ENCODE results near the gene ANKK1. TPM values are rescaled to one million over a fixed set of nuclear protein-coding genes. Genes with fewer than 3 reads are reported as not detected.

ANKK1 gene
- total RNA-seq, 2 experiments from 2014 or later: 1.9 to 2.4 TPM

DNA sequence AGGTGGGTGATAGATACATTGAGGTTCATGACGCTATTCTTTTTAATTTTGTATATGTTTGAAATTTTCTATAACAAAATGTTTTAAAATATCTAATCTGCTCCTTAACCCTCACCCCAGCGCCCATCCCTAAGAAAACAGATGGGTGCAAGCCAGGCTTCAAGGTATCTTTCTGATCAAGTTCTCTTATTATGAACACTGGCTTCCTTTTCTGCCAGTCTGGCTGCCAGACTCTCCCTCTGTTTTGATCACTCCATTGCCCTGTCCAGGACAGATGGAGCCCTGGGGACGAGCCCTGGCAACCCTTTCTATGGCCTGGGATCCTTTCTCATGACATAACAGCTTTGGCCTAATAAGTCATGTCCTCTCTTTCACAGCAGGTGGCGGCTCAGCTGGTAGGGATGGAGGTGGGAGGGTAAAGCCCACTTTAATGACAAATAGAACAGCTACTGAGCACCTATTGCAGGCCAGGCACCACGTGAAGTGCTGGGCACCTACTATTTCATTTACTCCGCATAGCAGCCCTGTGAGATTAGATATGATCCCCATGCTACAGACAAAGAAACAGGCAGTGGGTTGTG lies 49.2 kb downstream of the ANKK1 start:
- Mint-ChIP-seq H3K4me3 (no peak overlapping the region), H3K36me3 (no peaks in the 10 kb centered on the region), H3K9me3 (no peaks in the 10 kb centered on the region), H3K4me1 (no peaks in the 10 kb centered on the region), H3K27ac (no peak overlapping the region), H3K27me3 (peaks cover 1% of the 10 kb centered on the region)
- POLR2A ChIA-PET: no interaction called here
- DNase-seq: no peak
- ATAC-seq (ENCODE audit: low read depth): no peak

DNA sequence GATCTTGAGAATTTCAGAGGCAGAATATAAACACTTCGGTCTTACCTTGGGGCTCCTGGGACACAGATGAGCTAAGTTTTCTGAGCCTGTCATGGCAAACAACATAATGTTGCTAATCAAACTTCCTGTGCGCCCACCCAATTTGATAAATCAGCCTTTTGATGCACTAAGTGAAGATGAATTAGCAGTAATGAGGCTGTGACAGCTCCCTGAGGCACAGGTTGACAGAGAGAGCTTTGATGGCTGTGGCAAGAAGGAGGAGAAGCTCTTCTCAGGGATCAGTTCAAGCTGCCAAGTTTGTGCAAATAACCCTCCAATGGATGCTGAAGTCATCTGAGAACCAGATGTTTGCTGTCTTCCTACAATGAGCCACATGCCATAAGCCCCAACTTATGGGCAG lies 53.2 kb downstream of the ANKK1 start:
- ATAC-seq (ENCODE audit: low read depth): no peak
- DNase-seq: no peak
- POLR2A ChIA-PET: no interaction called here
- H3K4me1 Mint-ChIP-seq: no peaks in the 10 kb centered on the region
- H3K27ac Mint-ChIP-seq: no peak overlapping the region
- no peaks in the 10 kb centered on the region for H3K36me3 Mint-ChIP-seq
- no peak overlapping the region for H3K4me3 Mint-ChIP-seq
- no peaks in the 10 kb centered on the region for H3K9me3 Mint-ChIP-seq
- peaks cover 20% of the 10 kb centered on the region for H3K27me3 Mint-ChIP-seq

DNA sequence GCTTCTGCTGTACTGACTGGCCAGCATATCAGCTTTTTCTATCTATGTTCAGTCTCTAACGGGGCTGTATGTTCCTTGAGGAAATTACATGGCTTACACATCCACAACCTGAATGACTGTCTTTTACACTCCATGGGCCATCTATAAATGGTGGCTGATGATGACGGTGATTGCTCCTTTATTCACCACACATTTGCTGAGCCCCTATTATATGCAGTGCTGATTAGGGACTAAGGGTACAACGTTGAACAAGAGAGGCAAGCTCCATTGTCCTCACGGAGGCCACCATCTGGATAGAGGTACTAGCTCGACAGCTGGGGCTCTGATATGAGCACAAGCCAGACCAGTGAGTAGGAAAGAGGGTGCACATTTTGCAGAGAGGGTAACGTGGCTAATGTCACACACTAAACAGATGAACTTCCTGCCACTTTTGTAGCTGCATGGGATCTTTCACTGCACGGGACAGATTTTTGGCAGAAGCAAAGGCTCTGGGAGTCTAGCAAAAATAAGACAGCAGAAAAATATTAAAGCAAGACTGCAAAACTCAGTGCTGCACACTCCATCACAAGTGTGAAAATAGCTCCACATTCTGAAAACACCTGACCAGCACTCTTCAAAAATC lies 57.0 kb downstream of the ANKK1 start:
- Mint-ChIP-seq H3K4me3 (no peak overlapping the region), H3K9me3 (no peaks in the 10 kb centered on the region), H3K27ac (no peak overlapping the region), H3K36me3 (no peaks in the 10 kb centered on the region), H3K27me3 (peaks cover 20% of the 10 kb centered on the region), H3K4me1 (peaks cover 3% of the 10 kb centered on the region)
- POLR2A ChIA-PET: no interaction called here
- DNase-seq (no peak), ATAC-seq (ENCODE audit: low read depth) (no peak)

DNA sequence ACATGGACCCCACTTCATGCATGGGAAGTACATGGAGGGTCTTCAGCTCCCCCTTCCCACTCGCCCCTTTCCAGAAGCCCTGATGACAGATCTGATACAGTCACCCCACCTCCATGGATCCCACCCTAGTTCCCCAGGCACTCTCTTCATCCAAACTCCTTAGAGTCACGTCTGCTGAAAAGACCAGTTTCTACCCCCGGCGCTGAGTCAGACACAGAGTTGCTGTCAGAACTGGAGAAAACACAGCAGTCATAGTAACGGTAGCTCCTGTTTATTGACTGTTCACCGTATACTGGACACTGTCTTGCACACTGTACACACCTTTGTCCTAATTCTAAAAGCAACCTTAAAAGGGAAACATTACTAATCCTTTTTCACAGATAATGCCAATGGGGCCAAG lies 58.5 kb downstream of the ANKK1 start:
- Mint-ChIP-seq H3K9me3 (no peaks in the 10 kb centered on the region), H3K4me1 (peaks cover 3% of the 10 kb centered on the region), H3K36me3 (no peaks in the 10 kb centered on the region), H3K27me3 (peaks cover 19% of the 10 kb centered on the region), H3K4me3 (no peak overlapping the region), H3K27ac (no peak overlapping the region)
- DNase-seq: no peak
- POLR2A ChIA-PET: no interaction called here
- ATAC-seq (ENCODE audit: low read depth): no peak

DNA sequence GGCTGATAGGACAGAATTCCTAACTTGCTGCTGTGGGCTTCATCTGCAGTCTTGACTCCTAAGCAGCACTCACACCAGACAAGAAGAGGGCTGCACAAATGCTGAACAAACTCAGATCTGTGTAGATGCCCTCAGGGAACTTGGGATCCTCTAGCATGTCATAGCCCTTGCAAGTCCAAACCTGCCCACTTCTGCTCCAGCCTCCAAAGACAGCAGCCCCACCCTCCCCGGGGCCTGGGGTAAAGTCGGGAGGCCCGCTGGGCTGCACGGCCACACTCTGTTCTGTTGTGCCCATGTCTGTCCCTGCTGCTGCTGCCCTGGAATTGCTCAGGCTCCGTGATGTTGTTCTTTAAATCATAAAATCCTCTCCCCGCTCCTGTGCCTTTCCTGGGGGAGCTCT lies 59.4 kb downstream of the ANKK1 start:
- no peaks in the 10 kb centered on the region for H3K36me3 Mint-ChIP-seq
- H3K4me1 Mint-ChIP-seq: peaks cover 3% of the 10 kb centered on the region
- POLR2A ChIA-PET: no interaction called here
- H3K9me3 Mint-ChIP-seq: no peaks in the 10 kb centered on the region
- no peak overlapping the region for H3K4me3 Mint-ChIP-seq
- DNase-seq (no peak), ATAC-seq (ENCODE audit: low read depth) (no peak)
- H3K27me3 Mint-ChIP-seq: peaks cover 20% of the 10 kb centered on the region
- H3K27ac Mint-ChIP-seq: no peak overlapping the region

DNA sequence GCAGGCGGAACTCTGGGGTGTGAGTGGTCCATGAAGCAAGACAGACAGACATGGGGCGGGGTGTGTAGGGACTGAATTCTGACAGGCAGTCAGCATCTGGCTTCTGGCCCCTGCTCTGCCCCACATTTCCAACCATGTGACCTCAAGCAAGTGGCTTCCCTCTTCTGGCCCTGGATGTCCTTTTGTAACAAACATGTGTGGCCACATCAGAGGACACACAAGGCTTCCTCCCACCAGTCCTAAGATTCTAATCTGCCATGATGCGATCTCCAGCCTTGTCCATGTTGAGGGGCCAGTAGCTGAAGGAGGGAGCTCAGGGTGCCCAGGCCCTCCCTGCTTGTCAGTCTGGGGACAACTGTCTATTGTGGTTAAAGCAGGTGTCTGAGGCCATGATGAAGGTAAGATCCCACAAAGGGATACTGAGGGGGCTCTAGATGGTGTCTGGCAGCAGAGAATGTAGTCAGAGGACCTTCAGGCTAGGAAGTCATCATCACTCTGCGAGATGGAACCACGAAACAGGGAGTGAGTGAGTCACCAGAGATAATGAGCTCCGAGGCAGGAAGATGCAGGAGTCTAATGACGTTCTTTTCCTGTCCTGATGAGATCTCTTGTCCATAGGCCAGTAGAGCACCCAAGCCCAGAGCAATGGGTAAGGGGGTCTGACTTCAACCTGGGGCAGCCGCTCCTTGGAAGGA lies 60.2 kb downstream of the ANKK1 start:
- Mint-ChIP-seq H3K36me3 (no peaks in the 10 kb centered on the region), H3K27me3 (peaks cover 13% of the 10 kb centered on the region), H3K4me1 (peaks cover 3% of the 10 kb centered on the region), H3K4me3 (no peak overlapping the region), H3K9me3 (no peaks in the 10 kb centered on the region), H3K27ac (no peak overlapping the region)
- POLR2A ChIA-PET: no interaction called here
- DNase-seq (no peak), ATAC-seq (ENCODE audit: low read depth) (no peak)

DNA sequence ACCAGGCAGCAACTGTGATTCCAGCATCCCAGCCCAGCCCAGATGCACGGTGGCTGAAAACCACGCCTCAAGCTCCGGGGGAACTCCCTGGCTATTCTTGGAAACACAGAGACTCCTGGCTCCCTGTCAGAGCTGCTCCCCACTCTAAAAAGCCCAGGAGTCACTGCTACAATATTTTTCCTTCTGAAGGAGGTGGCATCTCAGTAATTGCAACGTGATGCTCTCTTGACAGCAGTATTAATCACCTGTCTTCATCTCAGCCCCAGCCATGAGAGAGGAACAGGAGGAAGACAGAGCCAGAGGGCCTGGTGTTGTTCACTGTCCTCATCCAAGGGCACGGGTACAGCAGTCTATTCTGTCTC lies 60.7 kb downstream of the ANKK1 start:
- POLR2A ChIA-PET: no interaction called here
- peaks cover 10% of the 10 kb centered on the region for H3K27me3 Mint-ChIP-seq
- H3K4me3 Mint-ChIP-seq: no peak overlapping the region
- H3K27ac Mint-ChIP-seq: no peak overlapping the region
- ATAC-seq (ENCODE audit: low read depth) (no peak), DNase-seq (no peak)
- peaks cover 3% of the 10 kb centered on the region for H3K4me1 Mint-ChIP-seq
- no peaks in the 10 kb centered on the region for H3K9me3 Mint-ChIP-seq
- H3K36me3 Mint-ChIP-seq: no peaks in the 10 kb centered on the region

DNA sequence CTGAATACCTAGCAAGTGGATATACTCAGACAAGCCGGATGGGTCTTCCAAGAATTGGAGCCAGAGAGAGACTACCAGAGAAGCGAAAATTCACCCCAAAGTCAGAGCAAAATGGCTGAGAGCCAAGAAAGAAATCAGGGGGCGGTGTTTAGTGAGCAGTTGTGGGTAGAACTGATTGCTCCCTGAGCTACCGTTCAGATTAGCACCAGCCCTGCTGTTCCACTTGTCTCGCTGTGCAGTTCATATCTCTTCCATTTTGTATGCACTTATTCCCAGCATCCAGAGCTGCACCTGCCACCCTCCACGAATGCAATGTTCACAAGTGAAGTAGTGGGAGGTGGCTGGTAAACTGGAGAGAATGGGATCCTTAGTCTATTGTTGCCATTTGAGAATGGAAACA lies 62.2 kb downstream of the ANKK1 start:
- POLR2A ChIA-PET: no interaction called here
- no peak for ATAC-seq (ENCODE audit: low read depth)

More for the DNA sequence above, 62.2 kb downstream of the ANKK1 start:
- Mint-ChIP-seq H3K4me3 (no peak overlapping the region), H3K9me3 (no peaks in the 10 kb centered on the region), H3K27me3 (peaks cover 4% of the 10 kb centered on the region), H3K4me1 (peaks cover 3% of the 10 kb centered on the region), H3K27ac (no peak overlapping the region), H3K36me3 (no peaks in the 10 kb centered on the region)
- DNase-seq: no peak

Small RNA genes lying within 50 kb of the gene (microRNA-seq; reads per million reads assigned to microRNA genes)
- not detected for gene MIR4301

Other genes starting within 250 kb of the ANKK1 start
- gene TTC12, start 73.2 kb upstream of the ANKK1 start, total RNA-seq: 10 to 100 TPM; 37.4 to 45.6 TPM
- not detected for gene DRD2, start 87.6 kb downstream of the ANKK1 start, total RNA-seq